ENCODE results near the gene FRMPD4. TPM values are rescaled to one million over a fixed set of nuclear protein-coding genes. Genes with fewer than 3 reads are reported as not detected.

The FRMPD4 gene
- total RNA-seq, 1 experiment from 2014 or later: 1.4 TPM

DNA sequence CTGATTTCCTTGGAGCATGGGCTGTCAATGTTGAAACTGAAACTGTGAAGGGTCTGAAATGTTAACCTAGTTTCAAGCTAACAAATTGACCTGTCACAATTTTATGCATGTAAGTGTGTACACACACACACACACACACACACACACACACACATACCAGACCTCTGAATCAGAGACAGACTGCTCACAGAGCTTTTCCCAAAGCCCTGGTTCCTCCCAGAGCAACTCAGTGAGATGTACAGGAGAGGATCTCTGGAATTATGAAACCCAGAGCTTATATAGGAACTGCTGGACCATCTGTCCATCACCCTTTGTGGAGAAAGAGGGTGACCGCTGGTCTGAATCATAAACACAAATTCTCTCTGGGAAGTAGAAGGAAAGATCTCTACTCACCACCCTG is 424.8 kb downstream of the FRMPD4 start:
- ChIA-PET POLR2A (no interaction called here), CTCF (no interaction called here)
- no peaks in the 10 kb centered on the region for H3K36me3 Mint-ChIP-seq
- ATAC-seq (no peak), DNase-seq (ENCODE audit: low spot score) (no peak)
- no peak for TF ChIP-seq ETV6 (CRISPR knock-in tag; IDR thresholded peaks at IDR 0.05)
- TF ChIP-seq, protein P1, sequence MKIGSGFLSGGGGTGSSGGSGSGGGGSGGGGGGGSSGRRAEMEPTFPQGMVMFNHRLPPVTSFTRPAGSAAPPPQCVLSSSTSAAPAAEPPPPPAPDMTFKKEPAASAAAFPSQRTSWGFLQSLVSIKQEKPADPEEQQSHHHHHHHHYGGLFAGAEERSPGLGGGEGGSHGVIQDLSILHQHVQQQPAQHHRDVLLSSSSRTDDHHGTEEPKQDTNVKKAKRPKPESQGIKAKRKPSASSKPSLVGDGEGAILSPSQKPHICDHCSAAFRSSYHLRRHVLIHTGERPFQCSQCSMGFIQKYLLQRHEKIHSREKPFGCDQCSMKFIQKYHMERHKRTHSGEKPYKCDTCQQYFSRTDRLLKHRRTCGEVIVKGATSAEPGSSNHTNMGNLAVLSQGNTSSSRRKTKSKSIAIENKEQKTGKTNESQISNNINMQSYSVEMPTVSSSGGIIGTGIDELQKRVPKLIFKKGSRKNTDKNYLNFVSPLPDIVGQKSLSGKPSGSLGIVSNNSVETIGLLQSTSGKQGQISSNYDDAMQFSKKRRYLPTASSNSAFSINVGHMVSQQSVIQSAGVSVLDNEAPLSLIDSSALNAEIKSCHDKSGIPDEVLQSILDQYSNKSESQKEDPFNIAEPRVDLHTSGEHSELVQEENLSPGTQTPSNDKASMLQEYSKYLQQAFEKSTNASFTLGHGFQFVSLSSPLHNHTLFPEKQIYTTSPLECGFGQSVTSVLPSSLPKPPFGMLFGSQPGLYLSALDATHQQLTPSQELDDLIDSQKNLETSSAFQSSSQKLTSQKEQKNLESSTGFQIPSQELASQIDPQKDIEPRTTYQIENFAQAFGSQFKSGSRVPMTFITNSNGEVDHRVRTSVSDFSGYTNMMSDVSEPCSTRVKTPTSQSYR (CRISPR knock-in tag; IDR thresholded peaks at IDR 0.05): no peak
- H3K4me1 Mint-ChIP-seq: no peaks in the 10 kb centered on the region
- no peaks in the 10 kb centered on the region for H3K27me3 Mint-ChIP-seq (ENCODE audit: low read depth)
- H3K9me3 Mint-ChIP-seq: no peaks in the 10 kb centered on the region
- H3K27ac Mint-ChIP-seq: no peak overlapping the region
- no peak overlapping the region for H3K4me3 Mint-ChIP-seq

DNA sequence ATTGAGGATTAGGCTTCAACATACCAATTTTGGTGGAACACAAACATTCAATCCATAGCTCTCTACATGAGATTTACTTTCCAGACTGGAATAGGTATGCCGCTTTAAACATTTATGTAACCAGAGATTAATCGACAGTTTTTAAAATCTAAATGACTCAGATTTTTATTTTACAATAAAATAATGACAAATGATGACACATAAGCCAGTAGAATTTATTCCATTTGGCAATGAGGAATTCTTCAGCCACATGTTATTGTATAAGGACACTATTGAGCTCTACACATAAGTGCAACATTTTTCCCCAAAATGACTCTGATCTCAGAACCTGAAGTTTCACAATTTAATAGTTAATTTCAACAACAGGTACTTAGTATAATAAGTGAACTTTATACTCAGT is 425.9 kb downstream of the FRMPD4 start:
- DNase-seq (ENCODE audit: low spot score): no peak
- no peaks in the 10 kb centered on the region for H3K27me3 Mint-ChIP-seq (ENCODE audit: low read depth)
- H3K9me3 Mint-ChIP-seq: peaks cover 6% of the 10 kb centered on the region
- H3K36me3 Mint-ChIP-seq: peaks cover 4% of the 10 kb centered on the region; the same call in 1 of the 2 replicates
- H3K27ac Mint-ChIP-seq: no peak overlapping the region
- POLR2A ChIA-PET: no interaction called here
- CTCF ChIA-PET: no interaction called here
- no peaks in the 10 kb centered on the region for H3K4me1 Mint-ChIP-seq
- H3K4me3 Mint-ChIP-seq: no peak overlapping the region
- no peak for ATAC-seq
- TF ChIP-seq CREB1 (CRISPR knock-in tag; IDR thresholded peaks at IDR 0.05): no peak
- TF ChIP-seq, protein P2, sequence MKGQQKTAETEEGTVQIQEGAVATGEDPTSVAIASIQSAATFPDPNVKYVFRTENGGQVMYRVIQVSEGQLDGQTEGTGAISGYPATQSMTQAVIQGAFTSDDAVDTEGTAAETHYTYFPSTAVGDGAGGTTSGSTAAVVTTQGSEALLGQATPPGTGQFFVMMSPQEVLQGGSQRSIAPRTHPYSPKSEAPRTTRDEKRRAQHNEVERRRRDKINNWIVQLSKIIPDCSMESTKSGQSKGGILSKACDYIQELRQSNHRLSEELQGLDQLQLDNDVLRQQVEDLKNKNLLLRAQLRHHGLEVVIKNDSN (CRISPR knock-in tag; IDR thresholded peaks at IDR 0.05): no peak
- TF ChIP-seq, protein P3, sequence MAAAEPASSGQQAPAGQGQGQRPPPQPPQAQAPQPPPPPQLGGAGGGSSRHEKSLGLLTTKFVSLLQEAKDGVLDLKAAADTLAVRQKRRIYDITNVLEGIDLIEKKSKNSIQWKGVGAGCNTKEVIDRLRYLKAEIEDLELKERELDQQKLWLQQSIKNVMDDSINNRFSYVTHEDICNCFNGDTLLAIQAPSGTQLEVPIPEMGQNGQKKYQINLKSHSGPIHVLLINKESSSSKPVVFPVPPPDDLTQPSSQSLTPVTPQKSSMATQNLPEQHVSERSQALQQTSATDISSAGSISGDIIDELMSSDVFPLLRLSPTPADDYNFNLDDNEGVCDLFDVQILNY (CRISPR knock-in tag; IDR thresholded peaks at IDR 0.05): no peak
- TF ChIP-seq, protein P4, sequence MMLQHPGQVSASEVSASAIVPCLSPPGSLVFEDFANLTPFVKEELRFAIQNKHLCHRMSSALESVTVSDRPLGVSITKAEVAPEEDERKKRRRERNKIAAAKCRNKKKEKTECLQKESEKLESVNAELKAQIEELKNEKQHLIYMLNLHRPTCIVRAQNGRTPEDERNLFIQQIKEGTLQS (CRISPR knock-in tag; conservative IDR thresholded peaks at IDR 0.05): no peak
- TF ChIP-seq, protein P5, sequence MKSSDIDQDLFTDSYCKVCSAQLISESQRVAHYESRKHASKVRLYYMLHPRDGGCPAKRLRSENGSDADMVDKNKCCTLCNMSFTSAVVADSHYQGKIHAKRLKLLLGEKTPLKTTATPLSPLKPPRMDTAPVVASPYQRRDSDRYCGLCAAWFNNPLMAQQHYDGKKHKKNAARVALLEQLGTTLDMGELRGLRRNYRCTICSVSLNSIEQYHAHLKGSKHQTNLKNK (CRISPR knock-in tag; IDR thresholded peaks at IDR 0.05): no peak
- TF ChIP-seq, protein P6, sequence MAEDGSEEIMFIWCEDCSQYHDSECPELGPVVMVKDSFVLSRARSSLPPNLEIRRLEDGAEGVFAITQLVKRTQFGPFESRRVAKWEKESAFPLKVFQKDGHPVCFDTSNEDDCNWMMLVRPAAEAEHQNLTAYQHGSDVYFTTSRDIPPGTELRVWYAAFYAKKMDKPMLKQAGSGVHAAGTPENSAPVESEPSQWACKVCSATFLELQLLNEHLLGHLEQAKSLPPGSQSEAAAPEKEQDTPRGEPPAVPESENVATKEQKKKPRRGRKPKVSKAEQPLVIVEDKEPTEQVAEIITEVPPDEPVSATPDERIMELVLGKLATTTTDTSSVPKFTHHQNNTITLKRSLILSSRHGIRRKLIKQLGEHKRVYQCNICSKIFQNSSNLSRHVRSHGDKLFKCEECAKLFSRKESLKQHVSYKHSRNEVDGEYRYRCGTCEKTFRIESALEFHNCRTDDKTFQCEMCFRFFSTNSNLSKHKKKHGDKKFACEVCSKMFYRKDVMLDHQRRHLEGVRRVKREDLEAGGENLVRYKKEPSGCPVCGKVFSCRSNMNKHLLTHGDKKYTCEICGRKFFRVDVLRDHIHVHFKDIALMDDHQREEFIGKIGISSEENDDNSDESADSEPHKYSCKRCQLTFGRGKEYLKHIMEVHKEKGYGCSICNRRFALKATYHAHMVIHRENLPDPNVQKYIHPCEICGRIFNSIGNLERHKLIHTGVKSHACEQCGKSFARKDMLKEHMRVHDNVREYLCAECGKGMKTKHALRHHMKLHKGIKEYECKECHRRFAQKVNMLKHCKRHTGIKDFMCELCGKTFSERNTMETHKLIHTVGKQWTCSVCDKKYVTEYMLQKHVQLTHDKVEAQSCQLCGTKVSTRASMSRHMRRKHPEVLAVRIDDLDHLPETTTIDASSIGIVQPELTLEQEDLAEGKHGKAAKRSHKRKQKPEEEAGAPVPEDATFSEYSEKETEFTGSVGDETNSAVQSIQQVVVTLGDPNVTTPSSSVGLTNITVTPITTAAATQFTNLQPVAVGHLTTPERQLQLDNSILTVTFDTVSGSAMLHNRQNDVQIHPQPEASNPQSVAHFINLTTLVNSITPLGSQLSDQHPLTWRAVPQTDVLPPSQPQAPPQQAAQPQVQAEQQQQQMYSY (CRISPR knock-in tag; IDR thresholded peaks at IDR 0.05): no peak
- TF ChIP-seq NFYB (CRISPR knock-in tag; conservative IDR thresholded peaks at IDR 0.05; ENCODE audit: low read depth): no peak
- TF ChIP-seq, protein P7, sequence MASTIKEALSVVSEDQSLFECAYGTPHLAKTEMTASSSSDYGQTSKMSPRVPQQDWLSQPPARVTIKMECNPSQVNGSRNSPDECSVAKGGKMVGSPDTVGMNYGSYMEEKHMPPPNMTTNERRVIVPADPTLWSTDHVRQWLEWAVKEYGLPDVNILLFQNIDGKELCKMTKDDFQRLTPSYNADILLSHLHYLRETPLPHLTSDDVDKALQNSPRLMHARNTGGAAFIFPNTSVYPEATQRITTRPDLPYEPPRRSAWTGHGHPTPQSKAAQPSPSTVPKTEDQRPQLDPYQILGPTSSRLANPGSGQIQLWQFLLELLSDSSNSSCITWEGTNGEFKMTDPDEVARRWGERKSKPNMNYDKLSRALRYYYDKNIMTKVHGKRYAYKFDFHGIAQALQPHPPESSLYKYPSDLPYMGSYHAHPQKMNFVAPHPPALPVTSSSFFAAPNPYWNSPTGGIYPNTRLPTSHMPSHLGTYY (CRISPR knock-in tag; IDR thresholded peaks at IDR 0.05): no peak
- no peak for TF ChIP-seq EMX1 (CRISPR knock-in tag; IDR thresholded peaks at IDR 0.05)

DNA sequence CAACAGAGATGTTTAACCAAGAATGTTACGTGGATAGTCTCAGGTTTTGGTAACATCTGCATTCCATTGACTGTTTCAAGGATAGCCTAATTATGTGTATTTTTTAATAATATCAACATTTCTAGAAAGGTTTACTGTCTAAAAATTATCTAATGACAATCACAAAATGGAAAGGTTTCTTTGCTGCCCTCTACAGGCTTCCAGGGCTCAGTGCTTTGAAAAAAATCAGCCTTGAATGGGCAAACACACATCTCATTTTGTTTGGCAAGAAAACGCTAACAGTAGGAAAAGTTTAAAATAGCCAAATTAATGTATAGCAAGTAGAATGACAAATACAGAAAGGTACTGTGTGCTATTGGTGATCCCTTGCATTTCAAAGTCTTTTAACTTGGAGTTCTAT is 429.6 kb downstream of the FRMPD4 start:
- ATAC-seq (no peak), DNase-seq (ENCODE audit: low spot score) (no peak)
- no peak overlapping the region for H3K4me3 Mint-ChIP-seq
- TF ChIP-seq, protein P8, sequence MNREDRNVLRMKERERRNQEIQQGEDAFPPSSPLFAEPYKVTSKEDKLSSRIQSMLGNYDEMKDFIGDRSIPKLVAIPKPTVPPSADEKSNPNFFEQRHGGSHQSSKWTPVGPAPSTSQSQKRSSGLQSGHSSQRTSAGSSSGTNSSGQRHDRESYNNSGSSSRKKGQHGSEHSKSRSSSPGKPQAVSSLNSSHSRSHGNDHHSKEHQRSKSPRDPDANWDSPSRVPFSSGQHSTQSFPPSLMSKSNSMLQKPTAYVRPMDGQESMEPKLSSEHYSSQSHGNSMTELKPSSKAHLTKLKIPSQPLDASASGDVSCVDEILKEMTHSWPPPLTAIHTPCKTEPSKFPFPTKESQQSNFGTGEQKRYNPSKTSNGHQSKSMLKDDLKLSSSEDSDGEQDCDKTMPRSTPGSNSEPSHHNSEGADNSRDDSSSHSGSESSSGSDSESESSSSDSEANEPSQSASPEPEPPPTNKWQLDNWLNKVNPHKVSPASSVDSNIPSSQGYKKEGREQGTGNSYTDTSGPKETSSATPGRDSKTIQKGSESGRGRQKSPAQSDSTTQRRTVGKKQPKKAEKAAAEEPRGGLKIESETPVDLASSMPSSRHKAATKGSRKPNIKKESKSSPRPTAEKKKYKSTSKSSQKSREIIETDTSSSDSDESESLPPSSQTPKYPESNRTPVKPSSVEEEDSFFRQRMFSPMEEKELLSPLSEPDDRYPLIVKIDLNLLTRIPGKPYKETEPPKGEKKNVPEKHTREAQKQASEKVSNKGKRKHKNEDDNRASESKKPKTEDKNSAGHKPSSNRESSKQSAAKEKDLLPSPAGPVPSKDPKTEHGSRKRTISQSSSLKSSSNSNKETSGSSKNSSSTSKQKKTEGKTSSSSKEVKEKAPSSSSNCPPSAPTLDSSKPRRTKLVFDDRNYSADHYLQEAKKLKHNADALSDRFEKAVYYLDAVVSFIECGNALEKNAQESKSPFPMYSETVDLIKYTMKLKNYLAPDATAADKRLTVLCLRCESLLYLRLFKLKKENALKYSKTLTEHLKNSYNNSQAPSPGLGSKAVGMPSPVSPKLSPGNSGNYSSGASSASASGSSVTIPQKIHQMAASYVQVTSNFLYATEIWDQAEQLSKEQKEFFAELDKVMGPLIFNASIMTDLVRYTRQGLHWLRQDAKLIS (CRISPR knock-in tag; IDR thresholded peaks at IDR 0.05; ENCODE audit: borderline replicate concordance): no peak
- TF ChIP-seq, protein P9, sequence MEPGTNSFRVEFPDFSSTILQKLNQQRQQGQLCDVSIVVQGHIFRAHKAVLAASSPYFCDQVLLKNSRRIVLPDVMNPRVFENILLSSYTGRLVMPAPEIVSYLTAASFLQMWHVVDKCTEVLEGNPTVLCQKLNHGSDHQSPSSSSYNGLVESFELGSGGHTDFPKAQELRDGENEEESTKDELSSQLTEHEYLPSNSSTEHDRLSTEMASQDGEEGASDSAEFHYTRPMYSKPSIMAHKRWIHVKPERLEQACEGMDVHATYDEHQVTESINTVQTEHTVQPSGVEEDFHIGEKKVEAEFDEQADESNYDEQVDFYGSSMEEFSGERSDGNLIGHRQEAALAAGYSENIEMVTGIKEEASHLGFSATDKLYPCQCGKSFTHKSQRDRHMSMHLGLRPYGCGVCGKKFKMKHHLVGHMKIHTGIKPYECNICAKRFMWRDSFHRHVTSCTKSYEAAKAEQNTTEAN (CRISPR knock-in tag; IDR thresholded peaks at IDR 0.05): no peak
- TF ChIP-seq, protein P10, sequence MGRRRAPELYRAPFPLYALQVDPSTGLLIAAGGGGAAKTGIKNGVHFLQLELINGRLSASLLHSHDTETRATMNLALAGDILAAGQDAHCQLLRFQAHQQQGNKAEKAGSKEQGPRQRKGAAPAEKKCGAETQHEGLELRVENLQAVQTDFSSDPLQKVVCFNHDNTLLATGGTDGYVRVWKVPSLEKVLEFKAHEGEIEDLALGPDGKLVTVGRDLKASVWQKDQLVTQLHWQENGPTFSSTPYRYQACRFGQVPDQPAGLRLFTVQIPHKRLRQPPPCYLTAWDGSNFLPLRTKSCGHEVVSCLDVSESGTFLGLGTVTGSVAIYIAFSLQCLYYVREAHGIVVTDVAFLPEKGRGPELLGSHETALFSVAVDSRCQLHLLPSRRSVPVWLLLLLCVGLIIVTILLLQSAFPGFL (CRISPR knock-in tag; IDR thresholded peaks at IDR 0.05; ENCODE audit: borderline replicate concordance): no peak

More for the DNA sequence above, 429.6 kb downstream of the FRMPD4 start:
- peaks cover 4% of the 10 kb centered on the region; the same call in 1 of the 2 replicates for H3K36me3 Mint-ChIP-seq
- CTCF ChIA-PET: no interaction called here
- H3K27me3 Mint-ChIP-seq (ENCODE audit: low read depth): no peaks in the 10 kb centered on the region
- H3K4me1 Mint-ChIP-seq: peaks cover 11% of the 10 kb centered on the region
- H3K9me3 Mint-ChIP-seq: peaks cover 6% of the 10 kb centered on the region
- H3K27ac Mint-ChIP-seq: no peak overlapping the region
- POLR2A ChIA-PET: no interaction called here

Measured in WTC11 (cell line).